Measurements from ENCODE around the gene SUN2.

- TF ChIP-seq CTCF (conservative IDR thresholded peaks at IDR 0.05; ENCODE audit: low read depth, low read length) (no peak), EZH2 (IDR thresholded peaks at IDR 0.05; ENCODE audit: low read length, unreplicated experiment) (no peak), EZH2phosphoT487 (IDR thresholded peaks at IDR 0.05; ENCODE audit: borderline replicate concordance, low read length) (no peak)
Observed at GRCh38 chr22:38709306-38709705, 46.5 kb downstream of the SUN2 start.

Data from PC-3 (cell line).